HG02981 (cell line): Measurements from ENCODE around the gene HJURP.

Source experiments
- ATAC-seq: cut with Tn5 transposase; IDR thresholded peaks from one replicate; pipeline ENCODE4 v1.9.1; 2021; ENCODE audit warnings: mild to moderate bottlenecking, moderate library complexity; ENCODE audit not compliant: unreplicated experiment

HJURP gene

GRCh38 chr2:233831861-233832260, 22.5 kb downstream of the HJURP start:
- ATAC-seq: no peak

- no peak for ATAC-seq
These were observed 23.2 kb downstream of the HJURP start for GRCh38 chr2:233831011-233831721.

- no peak for ATAC-seq
These were observed 24.1 kb downstream of the HJURP start for GRCh38 chr2:233830111-233830802.

- no peak for ATAC-seq
These were observed 24.9 kb downstream of the HJURP start for GRCh38 chr2:233829193-233830110.

GRCh38 chr2:233828546-233829192, 25.7 kb downstream of the HJURP start:
- ATAC-seq: no peak

- no peak for ATAC-seq
These were observed 30.0 kb downstream of the HJURP start for GRCh38 chr2:233824373-233824772.

- no peak for ATAC-seq
These were observed 30.6 kb downstream of the HJURP start for GRCh38 chr2:233823731-233824121.

GRCh38 chr2:233822781-233823730, 31.3 kb downstream of the HJURP start:
- ATAC-seq: no peak

- ATAC-seq: no peak
These were observed 32.1 kb downstream of the HJURP start for GRCh38 chr2:233822101-233822771.

GRCh38 chr2:233821709-233822100, 32.6 kb downstream of the HJURP start:
- no peak for ATAC-seq

GRCh38 chr2:233821196-233821595, 33.1 kb downstream of the HJURP start:
- no peak for ATAC-seq

- ATAC-seq: no peak
These were observed 33.6 kb downstream of the HJURP start for GRCh38 chr2:233820774-233821105.

- ATAC-seq: no peak
These were observed 34.2 kb downstream of the HJURP start for GRCh38 chr2:233819884-233820773.

GRCh38 chr2:233818639-233819621, 35.4 kb downstream of the HJURP start:
- no peak for ATAC-seq

- no peak for ATAC-seq
These were observed 36.2 kb downstream of the HJURP start for GRCh38 chr2:233817995-233818638.

GRCh38 chr2:233817361-233817911, 36.9 kb downstream of the HJURP start:
- ATAC-seq: no peak
